GM18861 (cell line): ENCODE measurements around the gene MATN1.
A peak's percentile ranks its signal among the peaks of the same experiment; 100 is the strongest.

Experiments
- ATAC-seq: cut with Tn5 transposase; IDR thresholded peaks from one replicate; pipeline ENCODE4 v1.9.1; 2021; ENCODE audit not compliant: unreplicated experiment

Gene MATN1

GRCh38 chr1:30757352-30758120 is 34.2 kb upstream of the MATN1 start, which contains the start of gene LAPTM5:
LAPTM5 (minus strand) TSS chr1:30757774; CDS start chr1:30757745, 29 bp downstream.
- ATAC-seq, result no peak

GRCh38 chr1:30756545-30757351 is 33.4 kb upstream of the MATN1 start:
- ATAC-seq, result no peak

DNA sequence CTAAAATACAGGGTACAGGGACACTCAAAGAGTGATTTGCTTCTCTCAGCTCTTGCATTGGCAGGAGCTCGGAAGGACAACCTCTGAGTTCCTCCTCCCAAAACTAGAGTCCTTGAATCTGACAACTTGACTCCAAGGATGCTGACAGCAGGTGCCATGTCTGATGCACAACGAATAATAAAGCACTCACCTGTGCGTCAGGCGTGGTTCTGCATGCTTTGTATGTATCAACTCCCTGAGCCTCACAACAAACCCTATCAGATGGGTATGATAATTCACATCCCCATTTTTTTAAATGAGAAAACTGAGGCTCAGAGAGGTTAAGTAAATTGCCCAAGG is 32.8 kb upstream of the MATN1 start:
- ATAC-seq, result no peak

- no peak for ATAC-seq
Observed at GRCh38 chr1:30755746-30756145, 32.4 kb upstream of the MATN1 start.

DNA sequence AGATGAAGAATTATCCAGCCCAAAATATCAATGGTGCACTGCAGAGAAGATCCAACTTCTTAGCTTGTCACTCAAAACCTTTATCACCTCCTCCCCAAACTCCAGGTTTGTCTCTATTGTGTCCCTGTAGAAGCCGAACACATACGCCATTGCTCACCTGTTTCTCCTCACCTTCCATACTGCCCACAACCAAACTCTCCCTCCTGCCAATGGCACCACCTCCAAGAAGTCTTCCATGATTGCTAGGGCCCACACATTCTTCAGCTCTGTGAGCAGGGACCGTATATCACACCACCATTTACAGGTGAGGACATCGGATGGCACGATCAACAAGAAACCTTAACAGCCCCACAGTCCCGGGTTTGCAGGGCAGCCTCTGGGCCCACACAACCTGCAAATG is 31.9 kb upstream of the MATN1 start:
- ATAC-seq, result no peak

DNA sequence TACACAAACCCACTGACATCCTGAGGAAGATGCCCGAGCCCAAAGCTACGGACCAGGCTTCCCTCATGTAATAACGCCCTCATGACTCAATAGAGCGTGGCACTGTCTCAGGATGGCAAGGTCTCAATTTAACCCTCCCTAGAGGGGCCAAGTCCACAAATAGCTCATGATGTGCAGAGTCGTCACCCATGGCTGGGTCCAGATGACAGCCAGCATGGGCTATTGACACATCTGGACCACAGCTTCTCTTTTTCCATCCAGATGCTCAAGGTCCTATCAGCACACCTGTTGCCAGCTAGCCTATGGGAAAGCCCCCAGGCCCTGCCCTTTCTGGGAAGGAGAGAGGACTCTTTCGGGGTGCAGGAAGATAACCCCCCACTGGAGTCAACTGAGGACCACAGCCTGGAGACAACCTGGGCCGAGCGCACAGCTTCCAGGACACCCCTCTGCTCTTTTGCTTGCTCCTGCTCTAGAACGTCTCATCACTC is 31.3 kb upstream of the MATN1 start:
- peak; percentile 38 for ATAC-seq

- no peak for ATAC-seq
Observed at GRCh38 chr1:30753660-30754123, 30.3 kb upstream of the MATN1 start.

GRCh38 chr1:30753118-30753517 is 29.7 kb upstream of the MATN1 start:
- ATAC-seq, result no peak

GRCh38 chr1:30752651-30752908 is 29.2 kb upstream of the MATN1 start:
- no peak for ATAC-seq

- ATAC-seq, result no peak
Observed at GRCh38 chr1:30751830-30752650, 28.7 kb upstream of the MATN1 start.

DNA sequence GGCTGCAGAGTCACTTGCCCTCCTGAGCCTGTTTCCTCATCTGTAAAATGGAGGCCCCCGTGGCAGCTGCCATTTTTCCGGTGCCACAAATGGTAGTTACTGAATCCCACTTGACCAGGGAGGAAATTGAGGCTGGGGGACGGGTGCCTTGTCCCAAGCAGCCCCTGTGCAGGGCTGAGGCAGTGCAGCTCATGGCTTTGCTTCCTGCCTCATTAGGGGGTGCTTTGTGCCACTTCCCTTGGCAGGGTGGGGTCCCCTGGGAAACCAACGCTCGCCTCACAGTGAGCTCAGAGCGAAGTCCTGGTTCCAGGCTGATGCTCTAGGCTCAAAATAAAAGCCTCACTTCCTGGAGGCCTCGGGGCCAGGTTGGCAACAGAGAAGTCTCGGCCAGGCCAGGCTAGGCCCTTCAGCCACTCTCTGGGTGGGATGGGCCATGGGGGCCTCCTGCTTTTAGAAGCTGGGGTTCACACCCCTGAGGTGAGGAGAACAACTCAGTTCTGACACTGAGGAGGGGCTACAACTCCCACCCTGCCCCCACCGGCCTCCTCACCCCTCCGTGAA is 27.4 kb upstream of the MATN1 start:
- peak; percentile 25 for ATAC-seq

DNA sequence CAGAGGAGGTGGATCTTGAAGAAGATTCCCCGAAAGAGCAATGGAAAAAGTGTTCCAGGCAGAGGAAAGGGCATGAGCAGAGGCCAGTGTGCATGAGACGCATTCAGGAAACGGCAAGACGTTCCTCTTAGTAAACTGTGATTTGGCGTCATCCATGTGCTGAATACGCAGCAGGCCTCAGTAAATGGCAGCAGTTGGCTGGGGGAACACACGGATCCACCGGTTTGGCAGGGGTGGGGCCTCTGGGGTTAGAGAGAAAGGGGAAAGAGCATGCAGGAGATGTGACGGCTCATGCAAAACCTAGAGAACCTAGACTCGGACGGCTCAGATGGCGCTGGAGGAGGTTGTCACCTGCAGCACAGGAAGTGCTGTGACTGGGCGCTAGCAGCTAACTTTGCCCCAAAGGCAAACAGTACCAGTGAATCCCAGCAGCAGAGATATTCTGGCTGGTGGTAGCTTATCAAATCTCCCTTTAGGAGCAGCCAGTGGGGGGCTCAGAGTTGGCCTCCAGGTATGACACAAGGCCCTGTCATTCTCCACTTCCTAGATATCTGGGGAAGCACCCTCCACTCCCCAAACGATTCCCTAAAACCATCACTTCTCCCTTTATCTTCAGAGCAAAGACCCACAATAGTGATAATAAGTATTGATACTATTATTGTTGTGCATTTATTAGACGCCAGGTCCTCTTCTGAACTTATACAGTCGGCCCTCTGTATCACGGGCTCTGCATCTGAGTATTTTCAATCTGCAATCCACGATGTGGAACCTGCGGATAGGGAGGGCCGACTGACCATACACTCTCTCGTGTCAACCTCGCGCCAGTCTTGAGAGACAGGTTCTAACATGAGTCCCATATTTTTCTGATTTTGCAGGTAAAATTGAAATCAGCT is 26.6 kb upstream of the MATN1 start:
- no peak for ATAC-seq

DNA sequence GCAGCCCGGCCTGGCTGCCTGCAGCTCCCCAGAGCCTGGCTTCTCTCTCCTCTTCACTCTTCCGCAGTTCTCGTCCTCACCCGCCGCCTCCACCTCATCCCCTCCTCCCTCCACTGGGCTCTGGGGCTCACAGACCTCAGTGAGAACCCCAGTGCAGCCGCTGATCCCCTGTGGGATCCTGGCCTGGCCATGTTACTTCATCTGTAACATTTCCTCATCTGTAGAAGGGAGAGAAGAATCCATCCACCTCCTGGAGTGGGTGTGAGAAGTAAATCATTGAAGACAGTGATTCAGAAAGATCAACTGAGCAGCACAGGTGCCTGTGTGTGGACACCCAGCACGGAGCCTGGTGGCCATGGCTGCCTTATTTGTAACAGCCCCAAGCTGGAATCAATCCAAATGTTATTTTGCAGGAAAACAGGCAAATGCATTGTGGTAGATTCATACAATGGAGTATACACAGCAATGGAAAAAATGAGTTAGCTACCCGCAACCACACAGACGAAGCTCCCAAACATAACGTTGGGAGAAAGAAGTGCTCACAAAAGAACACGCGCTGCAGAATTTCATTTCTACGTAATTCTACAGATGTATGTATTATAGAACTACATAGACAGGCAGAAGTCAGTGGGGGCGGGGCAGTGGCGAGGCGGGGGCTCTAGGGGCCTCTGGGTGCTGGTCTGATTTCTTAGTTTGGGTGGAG is 25.5 kb upstream of the MATN1 start:
- no peak for ATAC-seq

- no peak for ATAC-seq
Observed at GRCh38 chr1:30748098-30748698, 24.8 kb upstream of the MATN1 start.

GRCh38 chr1:30747033-30748008 is 23.9 kb upstream of the MATN1 start:
- ATAC-seq, result no peak

- ATAC-seq, result no peak
Observed at GRCh38 chr1:30746212-30747032, 23.0 kb upstream of the MATN1 start.

GRCh38 chr1:30745834-30746208 is 22.4 kb upstream of the MATN1 start:
- ATAC-seq, result no peak
